ENCODE results near the gene EIF3A.
"Not testable (repeated sequence)": the region's sequence is repeated elsewhere in the genome, so short reads cannot be mapped to it uniquely, and the experiment has no call there.

The EIF3A gene

DNA sequence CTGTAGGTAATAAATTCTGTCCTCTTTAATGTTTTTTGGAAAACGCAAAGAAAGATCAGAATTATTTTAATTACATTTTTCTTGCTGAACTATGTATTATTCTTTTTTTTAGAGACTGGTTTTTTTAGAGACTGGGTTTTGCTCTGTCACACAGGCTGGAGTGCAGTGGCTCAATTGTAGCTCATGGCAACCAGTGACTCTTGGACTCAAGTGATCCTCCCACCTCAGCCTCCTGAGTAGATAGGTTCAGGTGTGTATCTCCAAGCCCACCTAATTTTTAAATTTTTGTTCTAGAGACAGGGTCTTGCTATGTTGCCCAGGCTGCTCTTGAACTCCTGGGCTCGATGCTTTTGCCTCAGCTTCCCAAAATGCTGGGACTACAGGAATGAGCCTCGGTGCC is 18.0 kb upstream of the EIF3A start:
- DNase-seq = no peak

DNA sequence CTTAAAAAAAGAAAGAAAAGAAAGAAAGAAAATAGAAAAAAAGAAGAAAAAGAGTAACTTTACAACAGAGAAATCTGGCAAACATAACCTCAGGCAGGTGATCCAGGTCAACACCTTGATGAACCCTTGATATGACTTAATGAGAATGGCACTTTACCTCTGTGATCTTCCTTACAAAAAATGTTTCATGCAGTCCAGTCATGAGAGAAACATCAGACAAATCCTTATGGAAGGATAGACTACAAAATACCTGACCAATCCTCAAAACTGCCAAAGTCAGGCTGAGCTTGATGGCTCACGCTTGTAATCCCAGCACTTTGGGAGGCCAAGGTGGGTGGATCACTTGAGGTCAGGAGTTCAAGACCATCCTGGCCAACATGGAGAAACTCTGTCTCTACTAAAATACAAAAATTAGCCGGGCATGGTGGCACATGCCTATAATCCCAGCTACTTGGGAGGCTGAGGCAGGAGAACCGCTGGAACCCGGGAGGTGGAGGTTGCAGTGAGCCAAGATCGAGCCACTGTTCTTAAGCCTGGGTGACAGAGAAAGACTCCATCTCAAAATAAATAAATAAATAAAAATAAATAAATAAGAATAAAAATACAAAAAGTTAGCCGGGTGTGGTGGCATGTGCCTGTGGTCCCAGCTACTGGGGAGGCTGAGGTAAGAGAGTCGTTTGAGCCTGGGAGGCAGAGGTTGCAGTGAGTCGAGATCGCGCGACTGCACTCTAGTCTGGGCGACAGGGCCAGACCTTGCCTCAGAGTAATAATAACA is 16.2 kb upstream of the EIF3A start:
- DNase-seq = not testable (repeated sequence)

DNA sequence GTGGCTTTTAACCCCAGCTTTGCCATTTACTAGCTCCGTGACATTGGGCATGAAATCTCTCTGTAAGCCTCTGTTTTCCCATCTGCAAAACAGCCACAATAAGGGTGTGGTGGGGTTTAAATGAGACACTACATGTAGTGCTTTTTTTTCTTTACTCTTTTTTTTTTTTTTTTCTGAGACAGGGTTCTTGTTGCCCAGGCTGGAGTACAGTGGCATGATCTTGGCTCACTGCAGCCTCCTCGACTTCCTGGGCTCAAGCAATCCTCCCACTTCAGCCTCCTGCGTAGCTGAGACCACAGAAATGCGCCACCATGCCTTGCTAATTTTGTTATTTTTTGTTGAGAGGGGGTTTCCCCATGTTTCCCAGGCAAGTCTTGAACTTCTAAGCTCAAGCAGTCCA is 15.0 kb upstream of the EIF3A start:
- DNase-seq = no peak

DNA sequence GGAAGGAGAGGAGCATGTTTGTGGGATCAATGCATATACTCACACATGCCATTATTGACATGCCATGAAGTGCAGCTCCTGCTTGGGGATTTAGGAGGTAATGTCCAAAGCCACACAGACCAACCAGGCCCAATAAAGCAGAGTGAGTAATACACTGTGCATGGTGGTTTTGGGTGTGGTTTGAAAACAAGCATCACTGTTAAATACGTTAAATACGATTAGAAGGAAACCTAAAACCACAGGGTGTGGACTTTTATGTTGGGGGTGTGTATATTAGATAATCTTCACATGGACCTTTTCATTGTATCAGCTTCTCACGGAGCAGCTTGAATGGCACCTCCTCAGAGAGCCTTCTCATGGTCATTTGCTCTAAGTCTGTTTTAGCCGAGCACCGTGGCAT is 10.4 kb upstream of the EIF3A start:
- DNase-seq = no peak

DNA sequence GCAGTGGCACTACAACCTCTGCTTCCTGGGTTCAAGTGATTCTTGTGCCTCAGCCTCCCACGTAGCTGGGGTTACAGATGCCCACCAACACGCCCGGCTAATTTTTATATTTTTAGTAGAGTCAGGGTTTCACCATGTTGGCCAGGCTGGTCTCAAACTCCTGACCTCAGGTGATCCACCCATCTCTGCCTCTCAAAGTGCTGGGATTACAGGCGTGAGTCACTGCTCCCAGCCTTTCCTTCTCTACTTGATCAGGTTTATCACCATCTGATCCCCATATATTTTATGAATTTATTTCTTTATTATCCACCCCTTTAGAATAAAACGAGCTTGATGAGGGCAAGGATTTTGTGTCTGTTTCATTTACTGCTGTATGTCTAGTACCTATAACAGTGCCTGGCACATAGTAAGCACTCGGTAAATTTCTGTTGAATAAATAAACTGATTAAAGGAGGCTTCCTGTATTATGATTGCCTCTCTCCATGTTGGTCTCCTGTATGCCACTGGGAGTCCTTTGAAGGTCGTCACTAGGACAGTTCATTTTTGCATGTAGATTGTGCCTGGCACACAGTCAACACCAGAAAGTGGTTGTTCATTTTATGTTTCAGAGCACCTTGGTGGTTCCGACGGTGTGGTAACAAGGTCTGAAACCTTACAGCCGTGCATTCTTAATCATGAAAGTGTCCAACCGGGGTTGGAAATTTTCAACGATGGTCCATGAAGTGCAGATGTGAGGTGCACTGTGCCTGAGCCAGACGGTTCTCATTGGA is 9.6 kb upstream of the EIF3A start:
- no peak for DNase-seq

DNA sequence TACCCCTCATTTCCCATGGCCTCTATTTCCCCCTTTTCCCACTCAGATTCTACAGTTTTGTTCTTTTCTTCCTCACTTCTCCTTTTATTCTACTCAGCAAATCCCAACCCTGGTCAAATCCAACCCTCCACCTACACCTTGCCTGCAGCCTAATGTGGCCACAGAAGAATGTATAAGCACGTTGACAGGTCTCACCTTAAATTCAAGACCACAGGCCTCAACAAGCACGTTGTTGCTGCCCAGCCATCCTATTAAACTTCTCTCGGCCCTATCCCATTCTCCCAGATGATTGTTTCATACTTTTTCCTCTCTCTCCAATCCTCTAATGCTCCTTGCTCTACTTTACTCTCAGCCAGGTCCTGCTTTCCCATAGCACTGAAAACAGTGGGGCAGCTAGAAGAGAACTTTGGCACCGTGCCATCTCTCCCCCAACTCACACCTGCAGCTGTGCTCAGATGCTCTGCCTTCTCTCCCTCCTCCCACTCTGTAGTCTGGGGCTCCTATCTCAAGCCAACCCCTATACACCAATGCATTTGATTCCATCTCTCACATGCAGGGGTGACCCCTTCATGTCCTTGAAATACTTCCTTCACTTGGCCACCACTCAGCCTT is 6.8 kb upstream of the EIF3A start:
- DNase-seq = no peak

DNA sequence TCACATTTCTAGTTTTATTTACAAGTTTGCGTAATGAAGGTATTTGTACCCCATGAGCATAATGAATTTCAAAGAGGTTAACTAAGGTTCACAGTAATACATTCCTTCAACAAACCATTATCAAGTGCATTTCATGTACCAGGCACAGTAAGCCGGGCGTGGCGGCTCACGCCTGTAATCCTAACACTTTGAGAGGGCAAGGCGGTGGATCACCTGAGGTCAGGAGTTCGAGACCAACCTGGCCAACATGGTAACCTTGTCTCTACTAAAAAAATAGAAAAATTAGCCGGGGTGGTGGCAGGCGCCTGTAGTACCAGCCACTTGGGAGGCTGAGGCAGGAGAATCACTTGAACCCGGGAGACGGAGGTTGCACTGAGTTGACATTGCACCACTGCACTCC is 4.3 kb upstream of the EIF3A start:
- no peak for DNase-seq

DNA sequence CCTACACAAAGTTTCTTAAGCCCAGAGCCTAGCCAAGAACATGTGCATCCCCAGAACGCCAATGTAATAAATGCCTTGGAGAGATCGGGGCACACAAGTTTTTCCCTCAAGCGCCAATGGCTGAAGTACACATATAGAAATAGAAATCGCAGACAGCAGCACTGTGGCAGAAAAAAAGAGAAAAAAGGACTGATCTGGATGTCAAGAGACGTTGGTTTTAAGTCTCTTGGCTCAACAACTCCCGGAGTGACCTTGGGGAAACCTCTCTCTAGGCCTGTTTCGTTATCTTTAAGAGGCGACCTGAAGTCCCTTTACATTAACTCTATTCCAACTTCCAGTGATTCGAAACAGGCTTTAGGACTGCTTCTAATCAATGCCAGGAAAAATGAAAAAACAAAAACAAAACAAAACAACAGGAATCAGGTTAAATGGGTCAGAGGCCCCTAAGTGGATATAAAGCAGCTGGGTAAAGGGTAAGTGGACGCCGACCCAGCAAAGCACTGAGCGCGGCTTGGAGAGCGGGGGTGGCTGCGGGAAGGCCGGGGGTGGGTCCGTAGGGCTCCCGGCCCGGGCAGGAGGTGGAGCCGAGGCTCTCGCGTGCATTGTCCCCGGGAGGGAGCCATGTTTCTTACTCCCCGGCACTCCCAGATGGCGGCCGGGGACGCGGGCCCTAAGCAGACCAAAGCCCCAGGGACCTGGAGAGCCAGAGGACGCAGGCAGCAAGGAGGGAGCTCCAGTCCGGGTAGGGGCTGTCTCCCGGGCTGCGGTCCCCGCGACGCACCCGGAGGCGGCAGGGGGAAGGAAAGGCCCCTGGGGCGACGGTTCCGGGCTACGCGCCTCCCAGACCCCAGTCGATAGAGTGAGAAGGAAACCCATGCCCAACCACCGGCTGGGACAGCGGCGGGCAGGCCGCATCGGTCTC is 757 bp downstream of the EIF3A start:
- no peak for DNase-seq

DNA sequence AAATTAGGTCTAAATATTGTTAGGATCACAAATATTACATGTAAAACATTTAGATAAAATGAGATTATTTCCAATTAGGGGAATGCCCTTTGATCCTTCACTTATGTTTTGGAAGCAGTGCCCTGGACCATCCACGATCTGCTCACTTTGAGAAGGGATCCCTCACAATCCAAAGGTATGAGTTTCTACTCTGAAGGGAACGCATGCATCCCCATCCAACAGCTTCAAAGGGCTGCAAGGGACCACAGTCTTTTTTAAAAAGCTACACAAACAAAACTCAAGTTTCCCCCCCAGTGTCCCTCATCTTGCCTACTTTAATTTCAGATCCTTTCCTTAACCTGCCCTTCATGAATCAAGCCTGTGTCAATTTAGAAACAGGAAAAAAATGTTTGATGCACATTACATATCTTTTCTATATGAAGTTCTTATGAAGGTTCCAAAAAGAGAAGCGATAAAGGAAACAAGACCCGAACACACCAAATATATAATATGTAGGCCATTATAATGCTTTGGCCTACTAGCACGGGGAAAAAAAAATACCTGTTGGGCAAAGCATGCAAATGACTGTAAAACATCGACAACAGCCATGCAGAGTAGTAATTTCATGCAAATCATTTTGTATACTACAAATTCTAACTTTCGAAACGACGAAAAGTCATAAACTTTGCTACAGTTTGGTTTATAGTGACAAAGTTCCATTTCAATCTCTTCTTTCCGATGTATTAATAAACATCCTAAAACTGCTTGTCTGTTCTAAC is 2.0 kb downstream of the EIF3A start:
- DNase-seq = no peak

DNA sequence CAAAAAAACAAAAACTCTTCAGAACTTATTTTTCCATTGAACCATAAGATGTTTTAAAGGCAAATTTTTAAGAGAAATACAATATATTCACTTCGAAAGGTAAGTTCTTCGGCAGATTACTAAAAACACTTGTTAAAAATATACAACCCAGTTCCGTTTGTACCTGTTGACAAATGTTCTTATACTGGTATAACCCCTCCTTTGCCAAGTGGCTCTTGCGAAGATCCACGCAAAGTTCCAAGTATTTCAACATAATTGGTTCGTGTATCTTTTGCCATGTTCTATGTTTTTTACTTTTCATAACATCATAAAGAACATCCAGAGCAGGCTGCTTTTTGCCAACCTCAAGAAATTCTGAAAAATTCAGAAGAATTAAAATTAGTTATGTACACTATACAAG is 7.0 kb downstream of the EIF3A start:
- DNase-seq = no peak

DNA sequence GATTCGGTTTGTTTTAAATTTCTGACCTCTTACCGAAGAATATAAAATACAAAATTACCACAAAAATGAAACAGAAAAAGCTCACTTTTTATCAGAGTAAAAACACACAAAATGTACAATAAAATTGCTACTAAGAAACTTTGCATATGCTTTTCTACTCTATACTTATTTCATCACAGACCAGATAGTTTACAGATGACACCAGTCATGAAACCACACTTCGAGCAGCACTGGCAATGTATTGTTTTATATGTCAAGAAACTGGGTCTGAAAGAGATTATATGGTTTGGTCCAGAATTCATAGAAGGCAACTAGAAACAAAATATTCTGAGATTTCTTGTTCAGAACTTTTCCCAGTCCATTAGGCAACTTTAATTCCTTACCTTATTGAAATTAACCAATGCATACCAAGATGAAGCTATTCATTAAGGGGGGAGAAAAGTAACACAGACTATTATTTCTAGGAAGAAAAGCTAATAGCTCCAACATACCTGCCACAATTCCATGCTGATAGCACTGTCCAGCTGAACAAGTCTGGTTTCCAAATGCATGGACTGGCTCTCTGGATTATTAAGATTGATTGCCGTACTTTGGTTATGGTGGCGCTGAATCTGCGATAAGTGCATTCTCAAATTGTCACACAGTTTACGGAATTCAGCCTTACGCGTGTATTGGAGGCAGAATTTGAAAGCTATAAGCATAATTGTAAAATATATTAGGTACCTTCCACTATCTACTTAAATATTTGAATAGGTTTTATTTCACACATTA is 10.0 kb downstream of the EIF3A start:
- DNase-seq = no peak

DNA sequence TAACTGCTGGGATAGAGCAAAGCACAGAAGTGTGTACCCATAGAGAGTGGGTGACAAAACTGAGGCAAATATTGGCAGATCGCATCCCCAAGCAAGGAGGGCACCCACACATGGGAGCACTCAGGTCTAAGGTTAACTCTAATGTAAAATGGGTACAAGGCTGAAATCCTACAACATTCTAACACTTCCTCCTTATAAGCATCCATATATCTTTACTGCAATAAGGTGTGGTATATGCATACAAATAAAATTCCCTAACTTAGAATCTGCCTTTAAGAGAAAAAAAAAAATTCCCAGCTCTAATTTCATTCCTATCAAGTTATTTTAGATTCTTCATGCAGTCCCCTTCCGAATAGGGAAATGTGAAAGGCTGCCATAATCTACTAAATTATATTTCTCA is 18.7 kb downstream of the EIF3A start:
- DNase-seq = no peak

DNA sequence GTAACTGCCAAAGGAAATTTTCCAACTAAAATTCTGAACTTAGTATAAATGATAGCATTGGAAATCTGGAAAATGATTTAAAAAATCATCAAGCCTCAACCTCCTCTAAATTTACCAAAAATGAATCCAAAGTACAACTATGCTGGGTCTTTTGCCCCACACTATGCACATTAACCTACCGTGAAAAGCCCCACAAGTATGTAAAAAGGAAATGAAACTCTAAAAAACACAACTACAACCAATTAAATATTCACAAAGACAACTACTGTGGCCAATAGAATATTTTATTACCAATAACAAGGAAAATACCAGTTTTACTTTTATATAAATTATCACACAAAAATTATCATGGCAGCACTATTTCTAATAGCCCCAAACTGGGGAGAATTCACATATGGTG is 19.3 kb downstream of the EIF3A start:
- no peak for DNase-seq

DNA sequence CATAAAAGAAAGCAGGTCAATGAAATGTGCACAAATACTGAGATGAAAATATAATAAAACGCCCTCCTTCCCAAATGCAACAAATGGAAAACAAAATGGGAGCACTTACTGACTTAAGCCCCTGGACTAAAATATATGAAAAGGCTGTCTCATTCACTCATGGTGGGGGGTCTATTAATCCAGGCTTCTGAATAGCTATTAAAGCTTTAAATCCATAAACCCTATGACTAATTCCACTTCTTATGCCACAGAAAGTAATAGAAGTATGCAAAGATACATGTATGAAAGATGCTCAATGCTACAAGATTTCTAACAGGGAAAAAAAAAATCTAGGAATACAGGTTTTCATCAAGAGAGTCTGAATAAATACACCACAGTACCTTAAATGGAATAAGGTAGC is 20.5 kb downstream of the EIF3A start:
- DNase-seq = no peak

DNA sequence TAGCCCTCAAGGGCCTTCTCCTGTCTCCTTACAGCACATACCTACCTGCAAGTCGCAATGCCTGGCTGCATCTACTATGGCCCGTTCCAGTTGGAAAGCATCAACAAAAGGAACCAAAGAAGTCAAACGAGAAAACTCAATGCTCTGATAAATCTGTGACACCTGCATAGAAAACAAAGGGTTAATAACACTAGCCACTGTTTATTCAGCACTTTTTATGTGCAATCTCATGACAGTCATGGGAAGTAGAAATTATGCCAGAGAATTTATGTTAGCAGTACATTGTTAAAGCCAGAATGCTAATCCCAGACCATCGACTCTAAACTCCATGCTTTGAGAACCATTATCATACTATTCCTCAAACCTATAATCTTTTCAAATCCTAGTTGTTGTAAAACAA is 21.1 kb downstream of the EIF3A start:
- DNase-seq = no peak

DNA sequence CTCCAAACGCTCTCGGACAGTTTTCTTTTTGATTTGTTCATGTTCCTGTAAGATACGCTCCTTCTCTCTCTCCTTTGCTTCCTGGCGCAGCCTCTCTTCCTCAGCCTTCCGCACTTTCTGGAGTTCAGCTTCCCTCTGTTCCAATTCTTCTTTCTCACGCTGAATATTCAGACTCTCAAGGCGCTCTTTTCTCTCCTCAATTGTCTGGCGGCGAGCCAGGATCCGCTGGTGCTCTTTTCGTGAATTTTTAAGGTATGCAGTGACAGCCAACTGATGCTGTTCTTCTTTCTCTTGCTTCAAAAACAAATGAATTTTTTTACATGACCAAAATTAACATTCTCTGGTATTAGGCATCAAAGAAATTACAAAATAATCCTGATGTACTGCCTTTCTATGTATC is 22.6 kb downstream of the EIF3A start:
- DNase-seq = no peak

DNA sequence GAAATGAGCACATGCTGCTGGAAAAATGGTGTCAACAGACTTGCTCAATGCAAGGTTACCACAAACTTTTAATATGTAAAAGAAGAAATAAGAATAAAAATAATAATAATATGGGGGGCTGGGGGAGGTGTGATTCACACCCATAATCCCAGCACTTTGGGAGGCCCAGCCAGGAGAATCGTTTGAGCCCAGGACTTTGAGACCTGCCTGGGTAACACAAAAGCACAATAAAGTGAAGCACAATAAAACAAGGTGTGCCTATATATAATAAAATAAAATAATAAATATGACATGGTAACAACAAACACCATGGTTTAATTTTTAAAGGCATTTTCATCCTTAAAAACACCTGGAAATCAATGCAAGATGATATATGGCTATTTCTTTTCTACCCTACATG is 25.1 kb downstream of the EIF3A start:
- no peak for DNase-seq

DNA sequence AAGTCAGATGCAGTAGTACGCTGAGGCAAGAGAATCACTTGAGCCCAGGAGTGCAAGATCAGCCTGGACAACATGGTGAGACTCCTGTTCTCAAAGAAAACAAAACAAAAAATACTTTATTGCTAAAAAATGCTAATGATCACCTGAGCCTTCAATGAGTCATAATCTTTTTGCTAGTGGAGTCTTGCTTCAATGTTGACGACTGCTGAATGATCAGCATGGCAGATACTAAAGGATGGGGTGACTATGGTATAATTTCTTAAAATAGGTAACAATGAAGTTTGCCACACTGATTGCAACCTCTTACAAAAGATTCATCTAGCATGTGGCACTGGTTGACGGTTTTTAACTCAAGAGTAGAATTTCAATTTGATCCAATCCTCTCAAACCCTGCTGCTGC is 28.8 kb downstream of the EIF3A start:
- no peak for DNase-seq

DNA sequence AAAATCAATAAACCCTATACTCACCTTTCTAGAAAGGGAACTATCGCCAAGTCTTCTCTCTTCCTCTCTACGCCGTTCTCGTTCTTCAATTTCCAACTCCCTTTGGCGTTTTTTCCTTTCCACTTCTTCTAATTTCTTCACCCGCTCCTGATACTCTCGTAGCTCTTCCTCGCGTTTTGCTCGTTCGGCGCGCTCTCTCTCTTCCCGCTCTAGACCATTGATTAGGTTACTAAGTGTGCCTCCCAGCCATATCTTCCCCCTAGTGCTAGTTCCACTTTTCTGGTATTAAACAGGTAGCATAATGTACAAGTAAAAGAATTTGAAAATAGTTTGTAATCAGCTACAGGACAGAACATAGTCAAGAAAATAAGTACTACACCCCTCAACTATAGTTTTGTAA is 30.8 kb downstream of the EIF3A start:
- no peak for DNase-seq

DNA sequence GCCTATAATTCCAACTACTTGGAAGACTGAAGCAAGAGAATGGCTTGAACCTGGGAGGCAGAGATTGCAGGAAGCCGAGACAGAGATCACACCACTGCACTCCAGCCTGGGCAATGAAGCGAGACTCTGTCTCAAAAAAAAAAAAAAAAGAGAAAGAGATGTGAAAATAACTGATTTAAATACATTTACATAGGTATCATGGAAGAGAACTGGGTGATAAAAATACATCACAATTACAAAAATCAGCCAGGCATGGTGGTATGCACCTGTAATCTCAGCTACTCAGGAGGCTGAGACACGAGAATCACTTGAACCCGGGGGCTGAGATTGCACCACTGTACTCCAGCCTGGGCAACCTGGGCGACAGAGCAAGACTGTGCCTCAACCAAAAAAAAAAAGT is 31.3 kb downstream of the EIF3A start:
- DNase-seq = no peak

DNA sequence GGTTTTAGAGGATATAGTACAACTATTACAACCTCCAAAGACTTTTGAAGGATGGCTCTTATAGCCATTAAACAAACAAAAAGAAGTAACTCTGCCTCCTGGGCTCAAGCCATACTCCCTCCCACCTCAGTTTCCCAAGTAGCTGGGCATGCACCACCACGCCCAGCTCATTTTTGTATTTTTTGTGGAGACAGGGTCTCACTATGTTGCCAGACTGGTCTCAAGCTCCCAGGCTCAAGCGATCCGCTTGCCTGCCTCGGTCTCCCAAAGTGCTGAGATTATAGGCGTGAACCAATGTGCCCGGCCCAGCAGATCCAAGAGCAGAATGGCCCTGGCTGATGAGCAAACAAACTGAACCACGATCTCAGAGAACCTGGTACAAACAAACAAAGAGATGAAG is 35.1 kb downstream of the EIF3A start:
- DNase-seq = no peak

DNA sequence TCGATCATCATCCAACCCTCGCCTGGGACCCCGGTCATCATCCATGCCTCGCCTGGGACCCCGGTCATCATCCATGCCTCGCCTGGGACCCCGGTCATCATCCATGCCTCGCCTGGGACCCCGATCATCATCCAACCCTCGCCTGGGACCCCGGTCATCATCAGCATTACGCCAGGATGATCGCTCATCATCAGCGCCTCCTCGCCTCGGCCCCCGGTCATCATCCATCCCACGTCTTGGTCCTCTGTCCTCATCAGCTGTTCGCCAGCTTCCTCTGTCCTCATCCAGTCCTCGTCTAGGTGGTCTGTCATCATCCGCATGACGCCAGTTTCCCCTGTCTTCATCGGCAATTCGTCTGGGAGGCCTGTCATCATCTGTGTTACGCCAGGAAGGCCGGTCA is 38.4 kb downstream of the EIF3A start:
- DNase-seq = no peak

All from NCI-H774 (cell line).